ENCODE measurements around the gene RMRP. TPM values are rescaled to one million over a fixed set of nuclear protein-coding genes. Genes with fewer than 3 reads are reported as not detected.
"Not testable (repeated sequence)": the region's sequence is repeated elsewhere in the genome, so short reads cannot be mapped to it uniquely, and the experiment has no call there.

RMRP gene
- total RNA-seq, 2 donors from 2014 or later = 17,358 to 20,060 TPM

DNA sequence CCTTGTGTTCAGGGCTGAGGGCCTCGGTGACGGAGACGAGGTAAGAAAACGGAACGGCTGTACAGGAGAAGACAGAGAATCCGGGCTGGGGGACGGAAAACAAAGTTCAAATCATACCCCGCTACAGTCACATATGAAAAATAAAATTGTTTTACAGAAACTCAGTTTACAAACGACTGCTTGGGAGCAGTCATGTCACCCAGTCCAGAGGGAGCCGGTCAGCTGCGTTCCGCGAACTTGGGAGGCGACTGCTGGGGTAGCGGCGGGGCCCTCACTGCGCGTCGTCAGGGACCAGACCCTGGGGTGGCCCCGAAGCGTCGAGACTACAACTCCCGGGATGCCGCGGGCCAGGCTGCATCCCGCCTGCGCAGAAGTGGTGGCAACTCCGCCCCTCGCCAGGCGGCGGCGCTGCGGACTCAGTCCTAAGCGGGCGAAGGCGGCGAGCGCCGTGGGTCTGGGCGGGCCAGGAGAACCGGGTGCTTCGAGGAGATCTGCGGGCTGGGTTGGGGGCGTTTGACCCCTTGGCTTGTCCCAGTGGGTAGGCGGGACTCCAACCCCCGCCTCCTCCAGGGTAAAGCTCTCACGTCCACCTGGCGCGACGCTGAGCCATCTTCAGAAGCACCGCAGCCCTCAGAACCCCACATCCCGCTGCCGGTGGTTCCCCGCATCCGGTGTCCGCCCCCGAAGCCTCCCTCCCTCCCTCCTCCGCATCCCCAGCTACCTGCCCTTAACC lies 11.1 kb downstream of the RMRP start:
- Mint-ChIP-seq H3K27ac (peak overlapping the region; percentile 93), H3K27me3 (ENCODE audit: insufficient read depth) (peaks cover 12% of the 10 kb centered on the region), H3K36me3 (ENCODE audit: low read depth) (peaks cover 4% of the 10 kb centered on the region), H3K4me1 (peaks cover 3% of the 10 kb centered on the region), H3K9me3 (no peaks in the 10 kb centered on the region), H3K4me3 (peak overlapping the region; percentile 80)
- Histone ChIP-seq H3K4me1 (ENCODE audit: control insufficient read depth, insufficient read depth, low read length) (no peaks in the 10 kb centered on the region), H3K27me3 (ENCODE audit: control insufficient read depth, insufficient read depth, low read length, poor library complexity, severe bottlenecking) (no peaks in the 10 kb centered on the region), H3K27ac (ENCODE audit: low read depth, low read length) (peak overlapping the region; percentile 24), H3K9ac (ENCODE audit: extremely low read depth, low read length, poor library complexity, severe bottlenecking) (peak overlapping the region; percentile 76), H3K9me3 (ENCODE audit: control insufficient read depth, low read length) (no peaks in the 10 kb centered on the region), H3K4me3 (ENCODE audit: low read length) (peak overlapping the region; percentile 98), H3K36me3 (ENCODE audit: control insufficient read depth, insufficient read depth, low read length) (no peaks in the 10 kb centered on the region)
- TF ChIP-seq, protein P1, sequence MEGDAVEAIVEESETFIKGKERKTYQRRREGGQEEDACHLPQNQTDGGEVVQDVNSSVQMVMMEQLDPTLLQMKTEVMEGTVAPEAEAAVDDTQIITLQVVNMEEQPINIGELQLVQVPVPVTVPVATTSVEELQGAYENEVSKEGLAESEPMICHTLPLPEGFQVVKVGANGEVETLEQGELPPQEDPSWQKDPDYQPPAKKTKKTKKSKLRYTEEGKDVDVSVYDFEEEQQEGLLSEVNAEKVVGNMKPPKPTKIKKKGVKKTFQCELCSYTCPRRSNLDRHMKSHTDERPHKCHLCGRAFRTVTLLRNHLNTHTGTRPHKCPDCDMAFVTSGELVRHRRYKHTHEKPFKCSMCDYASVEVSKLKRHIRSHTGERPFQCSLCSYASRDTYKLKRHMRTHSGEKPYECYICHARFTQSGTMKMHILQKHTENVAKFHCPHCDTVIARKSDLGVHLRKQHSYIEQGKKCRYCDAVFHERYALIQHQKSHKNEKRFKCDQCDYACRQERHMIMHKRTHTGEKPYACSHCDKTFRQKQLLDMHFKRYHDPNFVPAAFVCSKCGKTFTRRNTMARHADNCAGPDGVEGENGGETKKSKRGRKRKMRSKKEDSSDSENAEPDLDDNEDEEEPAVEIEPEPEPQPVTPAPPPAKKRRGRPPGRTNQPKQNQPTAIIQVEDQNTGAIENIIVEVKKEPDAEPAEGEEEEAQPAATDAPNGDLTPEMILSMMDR (conservative IDR thresholded peaks at IDR 0.05) = peak; percentile 86
- DNase-seq = peak; percentile 97
- 0 to 3% methylated on average over 27 to 58 of the region's 58 CpGs for WGBS, 2 experiments (ENCODE audit: insufficient coverage in 1 of 2, insufficient read length in 1 of 2)

DNA sequence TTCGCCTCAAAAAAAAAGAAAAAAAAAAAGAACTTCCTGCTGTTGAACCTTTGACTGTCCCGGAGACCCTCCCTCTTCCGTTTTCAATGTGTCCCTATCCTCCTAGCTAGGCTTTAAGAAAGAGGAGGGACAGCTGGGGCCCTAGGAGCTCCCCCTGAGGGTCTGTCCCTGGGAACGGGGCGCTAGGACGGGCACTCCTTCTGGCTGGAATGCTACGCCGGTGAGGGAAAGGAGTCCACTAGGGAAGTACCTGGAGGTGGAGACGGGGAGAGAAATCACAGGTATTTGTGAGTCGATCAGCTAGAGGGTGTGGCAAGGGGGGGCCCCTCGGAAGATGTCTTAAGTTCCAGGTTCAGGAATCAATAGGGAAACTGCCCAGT lies 11.7 kb downstream of the RMRP start:
- peak overlapping the region; percentile 76 for H3K9ac ChIP-seq (ENCODE audit: extremely low read depth, low read length, poor library complexity, severe bottlenecking)
- H3K36me3 Mint-ChIP-seq (ENCODE audit: low read depth) = peaks cover 4% of the 10 kb centered on the region
- H3K4me1 Mint-ChIP-seq = peaks cover 3% of the 10 kb centered on the region
- no peaks in the 10 kb centered on the region for H3K9me3 ChIP-seq (ENCODE audit: control insufficient read depth, low read length)
- peak; percentile 91 for DNase-seq
- peaks cover 12% of the 10 kb centered on the region for H3K27me3 Mint-ChIP-seq (ENCODE audit: insufficient read depth)
- H3K4me3 Mint-ChIP-seq = peak overlapping the region; percentile 80
- H3K4me1 ChIP-seq (ENCODE audit: control insufficient read depth, insufficient read depth, low read length) = no peaks in the 10 kb centered on the region
- 5 to 15% methylated on average over 6 to 11 of the region's 11 CpGs for WGBS, 2 experiments (ENCODE audit: insufficient coverage in 1 of 2, insufficient read length in 1 of 2)
- H3K36me3 ChIP-seq (ENCODE audit: control insufficient read depth, insufficient read depth, low read length) = no peaks in the 10 kb centered on the region
- peak overlapping the region; percentile 93 for H3K27ac Mint-ChIP-seq
- peaks cover 2% of the 10 kb centered on the region for H3K9me3 Mint-ChIP-seq
- H3K4me3 ChIP-seq (ENCODE audit: low read length) = peak overlapping the region; percentile 98
- TF ChIP-seq, protein P1 (conservative IDR thresholded peaks at IDR 0.05) = no peak
- H3K27me3 ChIP-seq (ENCODE audit: control insufficient read depth, insufficient read depth, low read length, poor library complexity, severe bottlenecking) = no peaks in the 10 kb centered on the region
- H3K27ac ChIP-seq (ENCODE audit: low read depth, low read length) = no peak overlapping the region

DNA sequence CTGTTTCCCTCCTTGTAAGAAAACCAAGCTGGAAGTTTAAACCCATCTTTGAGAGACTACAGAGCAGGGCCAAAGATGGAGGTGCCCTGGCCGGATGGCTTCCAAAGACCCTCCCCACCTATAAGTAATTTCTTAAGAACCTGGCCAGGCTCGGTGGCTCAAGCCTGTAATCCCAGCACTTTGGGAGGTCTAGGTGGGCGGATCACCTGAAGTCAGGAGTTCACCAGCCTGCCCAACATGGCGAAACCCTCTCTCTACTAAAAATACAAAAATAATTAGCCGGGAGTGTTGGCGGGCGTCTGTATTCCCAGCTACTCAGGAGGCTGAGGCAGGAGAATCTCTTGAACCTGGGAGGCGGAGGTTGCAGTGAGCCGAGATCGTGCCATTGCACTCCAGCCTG lies 12.1 kb downstream of the RMRP start:
- H3K36me3 Mint-ChIP-seq (ENCODE audit: low read depth); H3K9me3 ChIP-seq (ENCODE audit: control insufficient read depth, low read length); H3K36me3 ChIP-seq (ENCODE audit: control insufficient read depth, insufficient read depth, low read length); H3K4me1 Mint-ChIP-seq; H3K27ac ChIP-seq (ENCODE audit: low read depth, low read length); H3K27me3 ChIP-seq (ENCODE audit: control insufficient read depth, insufficient read depth, low read length, poor library complexity, severe bottlenecking); H3K4me1 ChIP-seq (ENCODE audit: control insufficient read depth, insufficient read depth, low read length); H3K9me3 Mint-ChIP-seq: not testable (repeated sequence)
- H3K9ac ChIP-seq (ENCODE audit: extremely low read depth, low read length, poor library complexity, severe bottlenecking) = peak overlapping the region; percentile 76
- H3K4me3 Mint-ChIP-seq = peak overlapping the region; percentile 80
- H3K27me3 Mint-ChIP-seq (ENCODE audit: insufficient read depth) = peaks cover 12% of the 10 kb centered on the region
- 45 to 80% methylated on average over 3 to 10 of the region's 10 CpGs for WGBS, 2 experiments (ENCODE audit: insufficient coverage in 1 of 2, insufficient read length in 1 of 2)
- peak; percentile 69 for DNase-seq
- H3K4me3 ChIP-seq (ENCODE audit: low read length) = peak overlapping the region; percentile 98
- peak overlapping the region; percentile 93 for H3K27ac Mint-ChIP-seq

All from endodermal cell (in vitro differentiated cells).